ENCODE results near the gene ZNF76.
A peak's percentile ranks its signal among the peaks of the same experiment; 100 is the strongest.
"Not testable (repeated sequence)": the region's sequence is repeated elsewhere in the genome, so short reads cannot be mapped to it uniquely, and the experiment has no call there.

Gene ZNF76

GRCh38 chr6:35330541-35331119 is 71.1 kb downstream of the ZNF76 start:
- DNase-seq (ENCODE audit: low spot score): no peak

GRCh38 chr6:35332074-35332887 is 72.7 kb downstream of the ZNF76 start:
- not testable (repeated sequence) for DNase-seq (ENCODE audit: low spot score)

- no peak for DNase-seq (ENCODE audit: low spot score)
Observed at GRCh38 chr6:35341557-35341956, 82.0 kb downstream of the ZNF76 start.

- peak; percentile 100 for DNase-seq (ENCODE audit: low spot score)
Observed at GRCh38 chr6:35342258-35343091, 82.9 kb downstream of the ZNF76 start, which contains the start of gene PPARD. PPARD (plus strand) TSS chr6:35342558; CDS start chr6:35411088, 68,530 bp downstream.

GRCh38 chr6:35343092-35343834 is 83.7 kb downstream of the ZNF76 start:
- DNase-seq (ENCODE audit: low spot score): peak; percentile 39

GRCh38 chr6:35343835-35344550 is 84.5 kb downstream of the ZNF76 start:
- no peak for DNase-seq (ENCODE audit: low spot score)

Measured in AG08396 (cell line).